B cell (primary cell): ENCODE results near the gene CANX. TPM values are rescaled to one million over a fixed set of nuclear protein-coding genes. Genes with fewer than 3 reads are reported as not detected.

ENCODE experiments used
- ATAC-seq: fragments of 200-7000 bp; cut with Tn5 transposase; one replicate; pipeline ENCODE4 v1.10.0; 2021; ENCODE audit warnings: low read depth, mild to moderate bottlenecking, moderate number of reproducible peaks, moderate library complexity
- CTCF ChIA-PET: fragments of 350-600 bp; sonication (Branson Sonifier 250); formaldehyde crosslinking; loops from one replicate; lab custom pipeline; 2021; ENCODE audit warnings: antibody characterized with exemption, inconsistent platforms; lab: Charles Lee
- POLR2A ChIA-PET: fragments of 350-600 bp; sonication (Branson Sonifier 250); formaldehyde crosslinking; loops from one replicate; lab custom pipeline; 2021; ENCODE audit warnings: antibody characterized with exemption; lab: Charles Lee
- DNase-seq: peaks from one replicate; pipeline ENCODE4 v3.0.0; 2013
- H2AFZ ChIP-seq: 2 replicates; pipeline ENCODE4 v1.6.1; 2012; ENCODE audit warnings: mild to moderate bottlenecking, low read depth, low read length; ENCODE audit not compliant: insufficient read depth, poor library complexity, severe bottlenecking
- H3K27ac ChIP-seq, 2 donors: 1 replicate in 1 of 2; 2 replicates in 1 of 2; pipeline ENCODE4 v1.5.1; 2012 to 2013; ENCODE audit warnings: low read length in 2 of 2, mild to moderate bottlenecking in 2 of 2, moderate library complexity in 1 of 2
- H3K27me3 ChIP-seq, 4 experiments: fragments of 200-600 bp in 1 of 4; sonication (generic) in 1 of 4; replicated peaks in 1 of 4; 1 replicate in 2 of 4; 2 replicates in 2 of 4; pipeline versions ENCODE4 v1.6.1 to v1.7.0; 2013 to 2016; ENCODE audit warnings: low read length in 3 of 4, mild to moderate bottlenecking in 2 of 4, mixed read lengths in 1 of 4, moderate library complexity in 1 of 4; ENCODE audit not compliant: insufficient read depth in 4 of 4, control insufficient read depth in 3 of 4; ENCODE audit errors: control extremely low read depth in 1 of 4
- H3K36me3 ChIP-seq, 2 experiments: replicated peaks in 1 of 2; 1 replicate in 1 of 2; 2 replicates in 1 of 2; pipeline versions ENCODE4 v1.6.1 to v1.7.1; 2013; ENCODE audit warnings: low read length in 1 of 2; ENCODE audit not compliant: insufficient read depth in 2 of 2, control insufficient read depth in 1 of 2; ENCODE audit errors: control extremely low read depth in 1 of 2, extremely low read depth in 1 of 2
- H3K4me1 ChIP-seq, 2 donors: fragments of 200-600 bp in 1 of 2; sonication (generic) in 1 of 2; 1 replicate in 1 of 2; 2 replicates in 1 of 2; pipeline versions ENCODE4 v1.5.1 to v1.6.1; 2013 to 2017; ENCODE audit warnings: low read length in 2 of 2; ENCODE audit not compliant: control insufficient read depth in 2 of 2, insufficient read depth in 2 of 2
- H3K4me2 ChIP-seq: replicated peaks from 2 replicates; pipeline ENCODE3; 2012; ENCODE audit warnings: mild to moderate bottlenecking, low read depth, low read length; ENCODE audit not compliant: poor library complexity, severe bottlenecking
- H3K4me3 ChIP-seq, 5 experiments: fragments of 200-600 bp in 1 of 5; sonication (generic) in 1 of 5; 1 replicate in 3 of 5; 2 replicates in 2 of 5; pipeline versions ENCODE4 v1.5.1 to v1.7.0; 2011 to 2016; ENCODE audit warnings: low read length in 4 of 5, mild to moderate bottlenecking in 4 of 5, low read depth in 2 of 5, control low read depth in 1 of 5, moderate library complexity in 1 of 5; ENCODE audit not compliant: insufficient read depth in 1 of 5; ENCODE audit errors: control extremely low read depth in 1 of 5, extremely low read depth in 1 of 5
- H3K79me2 ChIP-seq: fragments of 200-600 bp; sonication (generic); one replicate; pipeline ENCODE4 v1.6.0; 2016; ENCODE audit warnings: low read length; ENCODE audit not compliant: control insufficient read depth, insufficient read depth
- H3K9ac ChIP-seq: fragments of 200-600 bp; sonication (generic); 2 replicates; pipeline ENCODE4 v1.6.1; 2017; ENCODE audit warnings: mild to moderate bottlenecking, low read length, moderate library complexity
- H3K9me3 ChIP-seq, 3 donors: one replicate each; pipeline versions ENCODE4 v1.6.1 to v1.7.1; 2013; ENCODE audit warnings: low read length in 2 of 3; ENCODE audit not compliant: control insufficient read depth in 2 of 3, insufficient read depth in 1 of 3; ENCODE audit errors: control extremely low read depth in 1 of 3
- H4K20me1 ChIP-seq: 2 replicates; pipeline ENCODE4 v1.6.0; 2012; ENCODE audit warnings: mild to moderate bottlenecking, low read length; ENCODE audit not compliant: insufficient read depth, control insufficient read depth, poor library complexity, severe bottlenecking
- H3K27ac Mint-ChIP-seq: one replicate; pipeline ENCODE4 v1.8.0; 2021; ENCODE audit warnings: mixed read lengths
- H3K27me3 Mint-ChIP-seq: one replicate; pipeline ENCODE4 v1.8.0; 2021; ENCODE audit warnings: mixed read lengths
- H3K4me1 Mint-ChIP-seq: one replicate; pipeline ENCODE4 v1.8.0; 2021; ENCODE audit warnings: mixed read lengths
- H3K4me3 Mint-ChIP-seq: one replicate; pipeline ENCODE4 v1.8.0; 2021; ENCODE audit warnings: mixed read lengths
- H3K9me3 Mint-ChIP-seq: one replicate; pipeline ENCODE4 v1.8.0; 2022; ENCODE audit warnings: mixed read lengths; ENCODE audit not compliant: insufficient read depth
- CTCF ChIP-seq: fragments of 200-600 bp; IDR thresholded peaks from one replicate; pipeline ENCODE4 v1.8.0; 2022; ENCODE audit warnings: antibody characterized with exemption, mild to moderate bottlenecking
- EZH2 ChIP-seq: IDR thresholded peaks from 2 replicates; pipeline ENCODE4 v1.6.1; 2012; ENCODE audit warnings: borderline replicate concordance, low read depth, mild to moderate bottlenecking, moderate library complexity, low read length; ENCODE audit not compliant: insufficient read depth, poor library complexity, severe bottlenecking
- WGBS: methylation state at CpG from one replicate; pipeline ENCODE4 v1.1.5; 2013; ENCODE audit warnings: missing lambda C conversion rate; ENCODE audit not compliant: insufficient coverage; 5-methylcytosine and 5-hydroxymethylcytosine counted together
- intact Hi-C: fragments of 100-400 bp; cut with micrococcal nuclease; formaldehyde crosslinking; loops from one replicate; pipeline ENCODE4 v1.10.0; 2022
- polyA plus RNA-seq: library from polyadenylated mRNA; depleted of rRNA; stranded (reverse); fragments of >200 nt; gene quantifications from 2 replicates; pipeline ENCODE4 v1.2.3, GENCODE V29; 2012
- total RNA-seq, 2 donors: library from RNA; stranded (reverse); fragments of 120-200 nt in 1 of 2; gene quantifications; 1 replicate in 1 of 2; 2 replicates in 1 of 2; pipeline versions ENCODE4 v1.2.3 to v1.2.4, GENCODE V29; 2013 to 2022

CANX gene
- total and polyA plus RNA-seq, 2 donors (not counting 1 experiment from before 2014, with no cell fraction given): 21.0 to 179 TPM

DNA sequence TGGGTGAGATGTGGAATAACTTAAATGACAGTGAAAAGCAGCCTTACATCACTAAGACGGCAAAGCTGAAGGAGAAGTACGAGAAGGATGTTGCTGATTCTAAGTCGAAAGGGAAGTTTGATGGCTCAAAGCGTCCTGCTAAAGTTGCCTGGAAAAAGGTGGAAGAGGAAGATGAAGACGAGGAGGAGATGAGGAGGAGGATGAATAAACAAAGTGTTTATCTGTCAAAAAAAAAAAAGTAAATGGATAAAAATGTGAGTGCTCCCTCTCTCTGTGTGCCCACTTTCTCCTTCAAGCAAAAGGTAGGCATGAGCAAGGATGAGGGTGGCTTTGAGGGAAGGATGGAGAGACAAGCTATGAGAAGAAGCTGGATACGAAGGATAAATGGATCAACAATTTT is 4.2 kb upstream of the CANX start:
- ChIA-PET CTCF (no interaction called here), POLR2A (interaction anchor here (0.6 to 0.7 kb wide), 2 partner anchors 89 to 1545 kb away, joined by 3 read pairs; no protein-coding TSS in a partner anchor)
- DNase-seq: no peak
- 100% methylated on average over 1 of the region's 6 CpGs for WGBS
- Histone ChIP-seq H3K4me1 (peaks cover 5 to 14% of the 10 kb centered on the region in 2 donors), H3K9me3 (no peaks in the 10 kb centered on the region), H4K20me1 (peaks cover under 1% of the 10 kb centered on the region), H3K79me2 (peaks cover 8% of the 10 kb centered on the region), H3K27ac (no peak overlapping the region), H3K9ac (no peak overlapping the region), H3K4me2 (no peak overlapping the region), H3K36me3 (no peaks in the 10 kb centered on the region), H3K27me3 (no peaks in the 10 kb centered on the region), H3K4me3 (no peak overlapping the region), H2AFZ (no peak overlapping the region)
- intact Hi-C loops: loop anchor here (10.0 kb wide), 2 partner anchors 210 to 1450 kb away; partner anchors contain the start of gene TBC1D9B
- no peak overlapping the region for H3K27ac Mint-ChIP-seq
- no peak for TF ChIP-seq CTCF
- TF ChIP-seq EZH2: no peak
- no peaks in the 10 kb centered on the region for H3K27me3 Mint-ChIP-seq
- H3K9me3 Mint-ChIP-seq: no peaks in the 10 kb centered on the region
- no peak overlapping the region for H3K4me3 Mint-ChIP-seq
- no peak for ATAC-seq
- H3K4me1 Mint-ChIP-seq: peaks cover 11% of the 10 kb centered on the region

DNA sequence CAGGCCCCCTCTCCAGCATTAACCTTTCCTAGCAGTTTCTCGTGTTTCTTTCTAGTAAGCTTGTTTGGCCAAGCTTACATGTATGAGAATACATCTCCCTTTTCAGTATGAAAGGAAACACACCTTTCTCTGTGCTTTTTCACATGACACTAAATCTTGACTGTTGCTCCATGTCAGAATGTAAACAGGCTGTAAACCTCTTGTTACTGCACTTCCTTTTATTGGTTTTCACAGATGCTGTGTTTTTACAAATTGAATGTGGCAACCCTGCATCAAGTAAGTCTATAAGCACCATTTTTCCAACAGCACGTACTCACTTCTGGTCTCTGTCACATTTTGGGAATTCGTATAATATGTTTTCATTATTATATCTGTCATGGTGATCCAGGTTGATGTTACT is 2.2 kb upstream of the CANX start:
- ATAC-seq (no peak), DNase-seq (no peak)
- Histone ChIP-seq H2AFZ (no peak overlapping the region), H3K4me3 (no peak overlapping the region), H3K9me3 (no peaks in the 10 kb centered on the region), H3K4me2 (no peak overlapping the region), H3K27me3 (no peaks in the 10 kb centered on the region), H4K20me1 (peaks cover 9% of the 10 kb centered on the region), H3K36me3 (no peaks in the 10 kb centered on the region), H3K27ac (no peak overlapping the region), H3K79me2 (peaks cover 29% of the 10 kb centered on the region), H3K4me1 (peaks cover 16 to 26% of the 10 kb centered on the region in 2 donors), H3K9ac (no peak overlapping the region)
- POLR2A ChIA-PET: interaction anchor here (1.0 to 1.5 kb wide), 2 partner anchors 34 to 73 kb away, joined by 3 to 6 read pairs; partner anchors contain the start of gene HNRNPH1
- Mint-ChIP-seq H3K4me1 (peaks cover 23% of the 10 kb centered on the region), H3K27ac (no peak overlapping the region), H3K9me3 (no peaks in the 10 kb centered on the region), H3K27me3 (no peaks in the 10 kb centered on the region), H3K4me3 (peak overlapping the region; percentile 12)
- no CpG with 5 or more reads among the region's 3 CpGs for WGBS
- CTCF ChIA-PET: interaction anchor here (0.7 to 1.5 kb wide), 2 partner anchors 18 to 36 kb away, joined by 4 to 9 read pairs; partner anchors contain the start of gene MAML1
- intact Hi-C loops: loop anchor here (10.0 kb wide), 2 partner anchors 208 to 1452 kb away; partner anchors contain the start of gene TBC1D9B
- no peak for TF ChIP-seq EZH2
- TF ChIP-seq CTCF: no peak
